22Rv1 (cell line): ENCODE measurements around the gene DNAJC16.

ENCODE experiments used
- ZFX ChIP-seq: fragments of 450-650 bp; IDR thresholded peaks from 2 replicates; pipeline ENCODE4 v1.6.1; 2017; ENCODE audit warnings: antibody characterized with exemption, borderline replicate concordance
- TF ChIP-seq, protein P1 (sequence below): fragments of 450-650 bp; IDR thresholded peaks from 2 replicates; pipeline ENCODE4 v1.5.1; 2017; ENCODE audit warnings: mild to moderate bottlenecking

DNA sequence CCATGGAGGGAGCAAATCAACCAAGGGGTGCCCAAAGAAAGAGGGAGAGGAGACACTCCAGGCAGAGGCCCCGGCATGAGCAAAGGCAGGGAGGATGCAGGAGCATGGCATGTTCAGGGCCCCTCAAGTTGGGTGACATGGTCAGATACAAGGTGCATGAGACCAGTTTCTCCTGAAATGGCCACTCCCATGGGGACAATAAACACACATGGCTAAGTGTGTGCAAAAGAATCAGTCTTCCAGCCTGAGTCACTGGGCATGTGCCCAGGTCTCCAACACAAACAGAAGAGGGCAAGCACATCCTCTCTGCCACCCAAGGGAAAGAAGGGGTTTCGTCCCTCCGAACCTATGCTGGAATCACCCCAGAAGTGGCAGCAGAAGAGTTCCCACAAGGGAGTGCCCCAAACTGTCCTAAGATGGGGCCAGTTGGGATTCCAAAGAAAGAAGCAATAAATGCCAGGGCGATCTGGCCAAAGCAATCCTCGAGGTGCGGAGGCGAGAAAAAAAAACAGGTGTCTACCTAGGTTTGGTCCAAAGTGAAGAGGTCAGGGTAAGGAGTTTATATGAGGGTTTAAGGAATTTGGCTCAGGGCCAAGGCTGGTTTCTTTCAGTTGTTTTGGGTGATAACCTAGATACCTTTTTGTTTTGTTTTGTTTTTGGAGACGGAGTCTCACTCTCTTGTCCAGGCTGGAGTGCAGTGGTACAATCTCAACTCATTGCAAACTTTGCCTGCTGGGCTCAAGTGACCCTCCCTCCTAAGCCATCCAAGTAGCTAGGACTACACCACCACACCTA lies 15.8 kb upstream of the DNAJC16 start:
- TF ChIP-seq, protein P1, sequence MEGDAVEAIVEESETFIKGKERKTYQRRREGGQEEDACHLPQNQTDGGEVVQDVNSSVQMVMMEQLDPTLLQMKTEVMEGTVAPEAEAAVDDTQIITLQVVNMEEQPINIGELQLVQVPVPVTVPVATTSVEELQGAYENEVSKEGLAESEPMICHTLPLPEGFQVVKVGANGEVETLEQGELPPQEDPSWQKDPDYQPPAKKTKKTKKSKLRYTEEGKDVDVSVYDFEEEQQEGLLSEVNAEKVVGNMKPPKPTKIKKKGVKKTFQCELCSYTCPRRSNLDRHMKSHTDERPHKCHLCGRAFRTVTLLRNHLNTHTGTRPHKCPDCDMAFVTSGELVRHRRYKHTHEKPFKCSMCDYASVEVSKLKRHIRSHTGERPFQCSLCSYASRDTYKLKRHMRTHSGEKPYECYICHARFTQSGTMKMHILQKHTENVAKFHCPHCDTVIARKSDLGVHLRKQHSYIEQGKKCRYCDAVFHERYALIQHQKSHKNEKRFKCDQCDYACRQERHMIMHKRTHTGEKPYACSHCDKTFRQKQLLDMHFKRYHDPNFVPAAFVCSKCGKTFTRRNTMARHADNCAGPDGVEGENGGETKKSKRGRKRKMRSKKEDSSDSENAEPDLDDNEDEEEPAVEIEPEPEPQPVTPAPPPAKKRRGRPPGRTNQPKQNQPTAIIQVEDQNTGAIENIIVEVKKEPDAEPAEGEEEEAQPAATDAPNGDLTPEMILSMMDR, result no peak
- TF ChIP-seq ZFX, result no peak
